Myocyte (in vitro differentiated cells): ENCODE data around the gene FAM227B. TPM values are rescaled to one million over a fixed set of nuclear protein-coding genes. Genes with fewer than 3 reads are reported as not detected.
"Not testable (repeated sequence)": the region's sequence is repeated elsewhere in the genome, so short reads cannot be mapped to it uniquely, and the experiment has no call there.

Experiments used
- DNase-seq: peaks from one replicate; pipeline ENCODE4 v3.0.0-alpha.2; 2012; ENCODE audit warnings: low read depth
- total RNA-seq: library from RNA; depleted of rRNA; stranded (reverse); fragments of >200 nt; gene quantifications from 2 replicates; pipeline ENCODE4 v1.2.3, GENCODE V29; 2014

Gene FAM227B
- total RNA-seq, 1 donor from 2014 or later, result 19.9 TPM

DNA sequence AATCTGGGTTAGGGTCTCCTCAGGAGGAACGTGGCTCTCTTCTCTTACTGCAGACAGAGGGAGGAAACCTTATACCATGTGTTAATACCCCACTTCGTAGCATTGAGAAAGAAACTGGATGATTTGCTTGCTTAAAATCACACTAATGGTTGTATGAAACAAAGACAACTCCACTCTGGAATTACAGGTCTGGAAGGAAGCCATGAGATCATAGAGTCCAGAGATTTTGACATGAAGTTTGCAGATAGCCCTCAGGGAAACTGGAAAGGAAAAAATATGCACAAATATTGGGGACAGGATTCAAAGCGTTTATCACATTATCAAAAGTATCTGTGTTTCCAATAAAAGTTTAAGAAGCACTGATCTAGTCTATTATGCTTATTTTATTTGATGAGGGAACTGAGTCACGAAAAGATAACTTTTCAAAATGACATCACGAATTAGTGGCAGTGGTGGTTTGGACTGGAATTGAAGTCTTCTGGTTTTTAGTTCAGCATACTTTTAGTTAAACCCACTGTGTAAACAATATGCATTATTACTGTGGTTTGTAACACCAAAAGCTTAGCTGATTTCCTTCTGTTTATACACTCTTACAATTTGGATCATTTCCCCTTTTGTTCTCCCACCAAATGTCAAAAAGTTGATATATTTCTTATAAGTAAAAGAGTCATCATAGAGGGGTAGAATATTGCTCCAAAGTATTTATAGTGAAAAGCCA lies 180.8 kb downstream of the FAM227B start:
- DNase-seq, result no peak

DNA sequence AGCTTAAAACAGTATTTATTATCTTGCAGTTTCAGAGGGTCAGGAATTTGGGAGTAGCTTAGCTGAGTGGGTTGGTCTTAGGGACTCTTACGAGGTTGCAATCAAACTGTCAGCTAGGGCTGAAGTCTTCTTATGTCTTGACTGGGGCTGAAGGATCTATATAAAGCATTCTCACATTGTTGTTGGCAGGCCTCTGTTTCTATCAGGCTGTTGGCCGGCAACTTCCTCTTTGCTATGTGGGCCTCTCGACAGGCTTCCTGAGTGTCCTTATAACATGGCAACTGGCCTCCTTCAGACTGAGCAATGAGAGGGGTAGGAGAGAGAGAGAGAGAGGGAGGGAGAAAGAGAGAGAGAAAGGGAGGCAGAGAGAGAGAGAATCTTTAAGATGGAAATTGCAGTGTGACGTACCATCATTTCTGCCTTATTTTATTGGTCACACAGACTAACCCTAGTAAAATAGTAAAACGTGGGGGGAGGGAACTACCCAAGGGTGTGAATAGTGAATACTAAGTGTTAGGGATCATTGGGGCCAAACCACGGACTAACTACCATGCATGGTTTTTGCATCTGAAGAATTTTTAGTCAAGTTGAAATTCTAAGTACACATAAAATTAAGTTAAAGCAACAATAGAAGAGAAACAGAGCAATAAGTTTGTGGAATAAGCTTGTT lies 181.5 kb downstream of the FAM227B start:
- no peak for DNase-seq

DNA sequence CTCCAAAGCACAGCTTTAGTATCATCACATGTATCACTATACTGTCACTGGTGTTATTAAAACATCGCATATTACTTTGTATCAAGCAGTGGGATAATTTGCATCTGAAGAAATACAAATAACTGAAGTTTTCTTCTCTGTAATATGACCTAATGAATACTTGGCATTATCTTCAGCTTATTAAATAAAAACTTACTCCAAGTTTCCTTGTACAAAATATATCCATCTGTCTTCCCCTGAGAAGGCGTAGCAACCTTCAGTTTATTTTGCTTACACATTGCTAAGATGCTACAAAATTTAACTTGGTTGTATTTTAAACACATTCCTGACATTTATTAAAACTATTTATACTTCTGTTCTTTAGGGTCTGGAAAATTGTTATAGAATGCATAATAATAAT lies 183.9 kb downstream of the FAM227B start:
- no peak for DNase-seq

DNA sequence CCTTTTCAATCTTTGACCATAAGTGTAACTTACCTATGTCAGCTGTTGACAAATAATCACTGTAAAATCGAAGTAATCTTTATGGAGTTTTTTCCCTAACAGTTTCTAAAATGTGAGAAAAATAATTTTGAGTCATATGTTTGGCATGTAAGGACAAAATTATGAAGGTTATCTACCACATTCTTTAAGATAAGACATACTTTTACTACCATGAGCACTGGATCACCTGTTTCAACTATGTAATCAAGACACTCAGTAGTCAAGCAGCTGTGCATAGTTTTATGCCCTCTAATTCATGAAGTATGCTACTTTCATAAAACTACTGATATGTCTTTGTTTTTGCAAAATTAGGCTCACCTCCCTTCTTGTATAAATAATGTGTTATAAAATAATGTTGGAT lies 185.4 kb downstream of the FAM227B start:
- DNase-seq, result peak; percentile 38

DNA sequence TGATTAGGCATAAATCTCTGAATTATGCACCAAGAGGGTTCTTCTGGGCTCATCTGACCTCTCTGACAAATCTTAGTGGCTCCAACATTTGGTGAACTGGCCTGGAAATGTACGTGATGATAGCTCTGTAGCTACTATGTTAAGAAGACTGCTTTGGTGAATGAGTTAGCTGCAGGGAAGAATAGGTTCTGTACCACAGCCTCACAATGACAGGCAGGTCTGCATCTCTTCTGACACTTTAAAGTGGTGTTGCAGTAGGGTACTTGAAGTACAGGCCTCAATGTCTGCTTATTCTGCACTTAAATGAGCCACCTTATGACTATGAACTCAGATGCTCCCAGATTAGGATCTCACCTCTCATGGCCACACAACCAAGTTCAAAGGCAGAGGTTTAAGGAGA lies 190.6 kb downstream of the FAM227B start:
- no peak for DNase-seq

DNA sequence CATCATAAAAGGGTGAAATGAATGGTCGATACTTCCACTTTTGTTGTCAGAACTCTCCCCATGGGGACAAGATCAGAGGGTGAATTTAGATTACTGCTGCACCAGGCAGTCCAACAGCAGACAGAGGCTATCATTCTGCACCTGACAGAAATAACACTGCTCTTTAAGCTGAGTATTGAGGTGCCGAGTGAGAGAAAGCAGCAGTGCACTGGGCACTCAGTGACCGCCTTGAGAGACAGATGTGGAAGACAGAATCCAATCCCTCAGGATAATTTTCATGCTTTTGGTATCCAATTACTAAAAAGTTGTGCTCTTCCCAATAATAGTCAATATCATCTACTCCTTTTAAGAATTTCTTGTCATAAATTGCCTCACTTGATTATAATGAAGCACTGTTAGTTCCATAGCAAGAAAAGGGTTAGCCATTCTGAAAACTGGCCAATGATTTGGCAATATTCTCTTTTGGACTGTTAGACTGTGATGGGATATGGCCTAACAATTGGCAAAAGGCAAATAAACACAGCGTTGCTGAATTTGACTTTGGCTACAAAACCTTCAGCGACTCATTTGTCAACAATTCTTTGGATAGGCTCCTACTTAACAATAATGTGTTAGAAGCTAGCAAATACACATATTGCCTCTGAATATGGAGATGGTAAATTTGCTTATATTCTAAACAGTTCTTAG lies 192.1 kb downstream of the FAM227B start:
- no peak for DNase-seq

DNA sequence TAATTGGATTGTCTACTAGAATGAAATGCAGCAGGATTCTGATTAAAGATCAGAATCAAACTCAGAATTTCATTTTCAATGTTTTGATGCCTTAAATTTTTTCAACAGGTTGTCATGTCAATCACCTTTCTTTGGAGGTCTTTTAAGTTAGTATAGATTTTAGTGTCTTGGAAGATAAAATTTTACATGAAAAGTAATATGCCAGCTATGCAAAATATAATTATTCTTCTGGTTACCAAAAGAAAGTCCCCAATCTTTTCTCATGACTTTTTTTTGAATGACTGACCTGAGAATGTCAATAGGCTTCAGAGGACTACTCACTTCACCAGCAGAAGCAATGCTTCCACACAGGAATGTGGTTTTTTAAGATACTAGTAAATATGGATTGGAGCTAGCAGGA lies 193.2 kb downstream of the FAM227B start:
- no peak for DNase-seq

DNA sequence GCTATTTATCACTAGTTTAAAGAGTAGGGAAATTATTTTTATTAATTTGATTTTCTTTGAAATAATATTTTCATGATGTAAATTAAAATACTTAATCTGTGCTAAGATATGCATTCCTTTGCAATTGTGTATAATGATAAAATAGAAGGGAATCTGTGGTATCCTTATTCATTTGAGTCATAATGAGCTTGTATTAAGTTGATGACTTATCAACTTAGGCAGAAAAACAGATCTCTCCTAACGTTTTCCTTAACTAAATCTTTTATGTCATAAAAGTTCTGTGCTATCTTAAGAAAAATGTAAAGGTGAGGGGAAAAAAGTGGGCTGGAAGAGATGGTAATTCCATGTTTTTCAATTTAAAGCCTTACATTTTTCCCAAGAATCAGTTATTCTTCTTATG lies 195.7 kb downstream of the FAM227B start:
- no peak for DNase-seq

DNA sequence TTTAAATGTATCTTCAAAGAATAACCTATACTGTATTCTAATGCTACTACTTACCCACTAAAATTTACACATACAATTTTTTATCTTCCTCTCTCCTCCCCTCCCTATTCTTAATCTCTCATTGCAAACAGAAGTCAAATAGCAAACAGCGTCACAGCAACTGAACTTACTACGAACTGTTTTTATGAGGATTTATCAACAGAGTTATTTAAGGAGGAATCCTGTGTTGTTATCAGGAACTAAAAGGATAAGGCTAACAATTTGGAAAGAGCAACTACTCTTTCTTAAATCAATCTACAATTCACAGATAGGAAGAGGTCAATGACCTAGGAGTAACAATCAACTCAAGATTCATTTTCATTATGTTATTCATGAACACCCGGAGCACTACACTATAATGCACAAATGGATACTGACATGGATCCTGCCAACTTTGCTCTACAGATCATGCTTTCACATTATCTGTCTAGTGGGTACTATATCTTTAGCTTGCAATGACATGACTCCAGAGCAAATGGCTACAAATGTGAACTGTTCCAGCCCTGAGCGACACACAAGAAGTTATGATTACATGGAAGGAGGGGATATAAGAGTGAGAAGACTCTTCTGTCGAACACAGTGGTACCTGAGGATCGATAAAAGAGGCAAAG lies 196.6 kb downstream of the FAM227B start:
- no peak for DNase-seq

DNA sequence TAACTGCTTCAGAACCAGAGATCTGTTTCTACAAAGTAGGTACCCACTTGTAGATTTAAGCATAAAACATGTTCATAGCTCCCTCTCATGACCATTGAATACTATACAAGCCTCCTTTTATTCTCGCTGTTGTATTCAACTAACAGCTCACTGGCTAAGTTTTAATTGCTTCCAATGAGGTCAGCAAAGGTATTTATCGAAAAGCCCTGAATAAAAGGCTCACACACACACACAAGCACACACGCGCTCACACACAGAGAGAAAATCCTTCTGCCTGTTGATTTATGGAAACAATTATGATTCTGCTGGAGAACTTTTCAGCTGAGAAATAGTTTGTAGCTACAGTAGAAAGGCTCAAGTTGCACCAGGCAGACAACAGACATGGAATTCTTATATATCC lies 197.6 kb downstream of the FAM227B start, which contains the start of gene FGF7:
TSS of gene FGF7 (plus strand) at position 222 of the 400 bp plus-strand sequence. CDS start 1,056 bp downstream, outside the sequence.
- DNase-seq, result peak; percentile 66

DNA sequence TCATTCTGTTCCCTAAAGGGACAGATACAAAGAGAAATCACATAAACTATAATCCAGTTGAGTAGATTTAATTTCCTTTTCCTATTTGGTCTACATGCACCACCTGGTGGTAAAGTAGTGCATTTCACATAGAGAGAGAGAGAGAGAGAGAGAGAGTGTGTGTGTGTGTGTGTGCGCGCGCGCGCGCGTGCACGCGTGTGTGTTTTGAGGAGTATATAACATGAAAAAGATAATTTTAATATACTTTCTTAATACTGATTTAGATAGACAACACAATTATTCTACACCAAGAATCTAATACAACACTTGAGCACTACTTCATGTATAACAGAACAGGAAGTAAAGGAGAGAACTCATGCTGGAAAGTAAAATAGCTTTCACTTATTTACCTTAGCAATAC lies 198.6 kb downstream of the FAM227B start:
- peak; percentile 79 for DNase-seq

DNA sequence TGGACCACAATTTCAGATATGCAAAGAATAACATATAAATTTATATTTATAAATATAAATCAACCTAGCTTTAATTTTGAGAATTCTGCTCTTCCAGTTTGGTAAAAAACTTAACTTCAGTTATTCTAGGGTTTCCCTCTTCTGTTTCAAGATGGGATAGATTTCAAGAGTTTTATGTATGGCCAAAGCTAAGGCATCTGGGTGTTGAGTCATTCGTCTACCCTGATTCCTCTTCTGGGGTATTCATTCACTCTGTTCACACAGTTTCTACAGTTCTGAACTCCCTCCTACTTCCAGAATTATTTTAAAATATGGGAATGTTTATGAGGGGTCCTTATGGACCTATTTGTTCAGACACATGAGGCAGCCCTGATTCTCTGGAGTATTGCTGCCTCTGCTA lies 201.8 kb downstream of the FAM227B start:
- no peak for DNase-seq

DNA sequence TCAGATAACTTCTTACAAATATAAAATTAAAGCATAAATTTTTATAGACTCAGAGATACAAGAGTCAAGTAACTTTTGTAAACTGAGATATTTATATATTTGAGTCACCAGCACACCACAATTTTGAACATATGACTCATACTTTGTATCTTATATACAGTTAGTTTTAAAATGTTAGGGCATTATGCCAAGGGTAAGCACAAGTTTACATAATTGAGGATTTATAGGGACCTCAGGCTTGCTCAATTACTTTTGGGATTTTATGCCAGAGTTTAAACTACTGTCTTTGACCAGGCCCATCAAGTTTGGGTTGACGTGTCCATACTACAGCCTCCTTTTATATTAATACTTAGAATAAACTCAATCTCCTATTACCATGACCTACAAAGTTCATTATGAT lies 205.0 kb downstream of the FAM227B start:
- DNase-seq, result no peak

DNA sequence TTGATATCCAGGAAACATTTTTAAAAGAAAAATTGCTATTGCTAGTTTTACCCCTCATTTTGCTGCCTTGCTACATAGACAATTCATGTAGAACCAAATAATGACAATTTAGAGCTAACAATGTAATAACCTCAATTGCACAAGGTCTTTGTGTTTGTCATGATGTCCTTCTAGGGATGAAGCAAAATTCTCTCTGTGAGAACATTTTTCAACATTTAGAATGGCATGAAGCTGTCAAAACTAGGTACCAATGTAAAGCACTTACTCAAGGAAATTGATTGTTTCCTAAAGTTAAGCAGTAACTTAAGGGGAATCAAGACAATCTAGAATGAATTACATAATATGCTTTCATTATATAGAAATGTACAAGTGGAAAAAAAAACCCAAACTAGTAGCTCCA lies 205.5 kb downstream of the FAM227B start:
- DNase-seq, result no peak

DNA sequence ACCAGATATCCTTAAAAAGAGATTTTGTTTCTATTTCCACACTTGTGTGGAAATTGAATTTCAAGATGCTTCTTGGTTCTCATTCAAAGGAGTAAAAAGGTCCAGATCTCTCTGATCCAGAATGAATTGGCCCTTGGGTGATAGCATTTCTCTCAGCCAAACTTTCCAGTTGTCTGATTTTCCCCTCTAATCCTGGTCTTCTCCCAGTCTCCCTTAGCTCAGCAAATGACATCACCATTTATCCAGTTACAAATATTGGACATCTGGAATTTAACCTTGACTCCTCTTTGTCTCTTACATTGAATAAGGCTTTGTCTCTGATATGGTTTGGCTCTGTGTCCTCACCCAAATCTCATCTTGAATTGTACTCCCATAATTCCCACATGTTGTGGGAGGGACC lies 207.8 kb downstream of the FAM227B start:
- DNase-seq, result no peak

DNA sequence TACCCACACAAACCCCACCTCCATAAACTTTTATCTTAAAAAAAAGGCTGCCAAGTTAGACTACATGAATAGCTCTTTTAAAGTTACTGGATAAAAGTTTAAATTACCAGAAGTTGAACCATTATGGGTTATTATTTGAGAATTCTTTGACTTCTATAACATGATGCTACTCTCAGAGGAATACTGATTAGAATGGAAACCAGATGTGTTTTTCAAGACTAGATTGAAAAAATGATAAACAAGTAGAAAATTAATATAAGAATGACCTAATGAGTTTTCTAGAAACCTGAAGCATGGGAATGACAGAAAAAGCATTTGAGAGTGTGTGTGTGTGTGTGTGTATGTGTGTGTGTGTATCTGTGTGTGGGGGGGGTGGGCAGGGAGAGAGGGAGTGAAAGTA lies 210.0 kb downstream of the FAM227B start:
- DNase-seq, result no peak

DNA sequence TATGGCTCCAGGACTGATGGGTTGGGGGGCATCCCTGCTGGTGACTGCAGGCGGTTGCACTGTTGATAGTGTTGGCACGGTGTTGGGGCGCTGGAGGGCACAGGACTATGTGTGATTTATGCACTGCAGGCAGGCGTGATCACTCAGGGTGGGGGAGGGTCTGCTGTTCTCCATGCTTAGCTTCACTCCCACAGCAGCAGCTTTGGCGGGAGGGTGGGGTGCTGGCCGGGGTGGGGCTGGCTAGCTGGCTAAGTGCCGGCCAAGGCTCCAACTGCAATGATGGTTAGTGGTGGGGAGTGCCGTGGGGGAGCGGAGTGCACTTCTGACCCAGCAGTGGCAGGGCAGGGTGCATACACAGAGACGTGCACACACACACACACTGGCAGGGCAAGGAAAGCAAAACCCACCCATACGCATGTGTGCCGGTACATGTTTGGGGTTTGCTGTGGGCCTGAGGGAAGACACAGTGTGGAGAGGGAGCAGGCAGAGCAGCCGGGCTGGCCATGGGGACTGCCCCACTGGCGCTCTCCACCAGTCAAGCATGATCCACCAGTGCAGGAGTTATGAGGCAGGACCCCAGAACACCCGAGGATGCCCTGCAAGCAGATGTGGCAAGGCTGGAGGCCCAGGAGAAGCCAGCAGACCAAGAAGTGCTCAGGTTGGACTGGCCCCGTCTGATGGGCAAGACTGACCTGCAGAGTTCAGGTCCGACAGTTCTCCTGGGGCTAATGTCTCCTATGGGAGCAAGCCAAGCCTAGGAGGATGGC lies 214.1 kb downstream of the FAM227B start:
- DNase-seq, result no peak

DNA sequence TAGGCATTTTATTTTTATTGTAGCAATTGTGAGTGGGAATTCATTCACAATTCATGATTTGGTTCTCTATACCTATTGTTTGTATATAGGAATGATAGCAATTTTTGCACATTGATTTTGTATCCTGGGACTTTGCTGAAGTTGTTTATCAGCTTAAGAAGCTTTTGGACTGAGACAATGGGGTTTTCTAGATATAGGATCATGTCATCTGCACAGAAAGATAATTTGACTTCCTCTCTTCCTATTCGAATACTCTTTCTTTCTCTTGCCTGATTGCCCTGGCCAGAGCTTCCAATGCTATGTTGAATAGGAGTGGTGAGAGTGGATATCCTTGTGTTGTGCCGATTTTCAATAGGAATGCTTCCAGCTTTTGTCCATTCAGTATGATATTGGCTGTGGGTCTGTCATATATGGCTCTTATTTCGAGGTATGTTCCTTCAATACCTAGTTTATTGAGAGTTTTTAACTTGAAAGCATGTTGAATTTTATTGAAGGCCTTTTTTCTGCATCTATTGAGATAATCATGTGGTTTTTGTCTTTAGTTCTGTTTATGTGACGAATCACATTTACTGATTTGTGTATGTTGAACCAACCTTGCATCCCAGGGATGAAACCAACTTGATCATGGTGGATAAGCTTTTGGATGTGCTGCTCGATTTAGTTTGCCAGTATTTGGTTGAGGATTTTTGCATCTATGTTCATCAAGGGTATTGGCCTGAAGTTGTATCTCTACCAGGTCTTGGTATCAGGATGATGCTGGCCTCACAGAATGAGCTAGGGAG lies 217.9 kb downstream of the FAM227B start:
- not testable (repeated sequence) for DNase-seq

DNA sequence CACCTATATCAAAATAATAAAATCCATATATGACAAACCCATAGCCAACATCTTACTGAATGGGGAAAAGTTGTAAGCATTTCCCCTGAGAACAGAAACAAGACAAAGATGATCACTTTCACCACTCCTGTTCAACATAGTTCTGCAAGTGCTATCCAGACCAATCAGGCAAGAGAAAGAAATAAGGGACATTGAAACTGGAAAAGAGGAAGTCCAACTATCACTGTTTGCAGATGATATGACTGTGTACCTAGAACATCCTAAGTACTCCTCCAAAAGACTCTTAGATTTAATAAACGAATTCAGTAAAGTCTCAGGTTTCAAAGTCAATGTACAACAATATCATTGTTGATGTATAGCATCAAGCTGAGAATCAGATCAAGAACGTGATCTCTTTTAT lies 233.1 kb downstream of the FAM227B start:
- DNase-seq, result no peak

DNA sequence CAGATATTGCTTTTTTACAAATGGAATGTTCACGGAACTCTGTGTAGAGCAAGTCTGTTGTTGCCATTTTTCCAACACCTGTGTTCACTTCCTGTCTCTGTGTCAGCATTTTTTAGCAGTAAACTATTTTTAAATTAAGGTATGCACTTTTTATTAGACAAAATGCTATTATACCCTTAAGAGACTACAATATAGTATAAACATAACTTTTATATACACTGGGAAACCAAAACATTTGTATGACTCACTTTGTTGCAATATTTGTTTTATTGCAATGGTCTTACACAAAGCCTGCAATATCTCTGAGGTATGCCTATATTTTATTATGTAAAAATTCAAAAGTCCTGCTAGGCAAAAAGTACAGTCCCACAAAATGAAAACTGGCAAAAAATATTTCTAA lies 237.4 kb downstream of the FAM227B start:
- DNase-seq, result no peak
